H1 (cell line): ENCODE data around the gene FHIP1B. TPM values are rescaled to one million over a fixed set of nuclear protein-coding genes. Genes with fewer than 3 reads are reported as not detected.

ENCODE experiments used
- SRF ChIP-seq: IDR thresholded peaks from 2 replicates; pipeline ENCODE4 v1.6.1; 2011; ENCODE audit warnings: mild to moderate bottlenecking, low read depth, low read length, moderate library complexity
- polyA plus RNA-seq, 7 experiments: library from polyadenylated mRNA; depleted of rRNA in 3 of 7; stranded (reverse) in 5 of 7; unstranded in 2 of 7; fragments of >200 nt in 5 of 7; fragments of 200-250 nt in 2 of 7; gene quantifications; 1 replicate in 5 of 7; 2 replicates in 1 of 7; 4 replicates in 1 of 7; pipeline versions ENCODE4 v1.2.1 to v1.2.3, GENCODE V29; 2011 to 2013; ENCODE audit warnings: missing spikeins in 2 of 7, mixed read lengths in 2 of 7
- total RNA-seq: library from RNA; stranded (reverse); fragmentation: NEBNext Ultra II Directional; extraction: Animal tissue kit (Norgen Biotek cat#: 25700); gene quantifications from 2 replicates; pipeline ENCODE4 v1.2.1, GENCODE V29; 2021

Gene FHIP1B
- total and polyA plus RNA-seq, 2 of the 8 experiments (the other 6 are each of a cell fraction or from before 2014, with no cell fraction given) = 16.8 to 41.9 TPM

GRCh38 chr11:6199174-6199810, 35.1 kb downstream of the FHIP1B start, which contains the start of gene OR52W1 (continued):
- TF ChIP-seq SRF = no peak
